GM19467 (cell line): ENCODE data around the gene MDH2.
"Not testable (repeated sequence)": the region's sequence is repeated elsewhere in the genome, so short reads cannot be mapped to it uniquely, and the experiment has no call there.

Source experiments
- ATAC-seq: cut with Tn5 transposase; IDR thresholded peaks from one replicate; pipeline ENCODE4 v1.9.1; 2021; ENCODE audit warnings: mild to moderate bottlenecking, moderate library complexity; ENCODE audit not compliant: unreplicated experiment

The MDH2 gene

GRCh38 chr7:76047811-76048667 is at the start of gene MDH2, which contains the start of gene STYXL1:
Gene MDH2 (plus strand): TSS chr7:76048106. CDS start chr7:76048161, 55 bp downstream.
Gene STYXL1 (minus strand): TSS chr7:76048000. CDS start chr7:76030523, 17,477 bp downstream.
- peak; percentile 95 for ATAC-seq

DNA sequence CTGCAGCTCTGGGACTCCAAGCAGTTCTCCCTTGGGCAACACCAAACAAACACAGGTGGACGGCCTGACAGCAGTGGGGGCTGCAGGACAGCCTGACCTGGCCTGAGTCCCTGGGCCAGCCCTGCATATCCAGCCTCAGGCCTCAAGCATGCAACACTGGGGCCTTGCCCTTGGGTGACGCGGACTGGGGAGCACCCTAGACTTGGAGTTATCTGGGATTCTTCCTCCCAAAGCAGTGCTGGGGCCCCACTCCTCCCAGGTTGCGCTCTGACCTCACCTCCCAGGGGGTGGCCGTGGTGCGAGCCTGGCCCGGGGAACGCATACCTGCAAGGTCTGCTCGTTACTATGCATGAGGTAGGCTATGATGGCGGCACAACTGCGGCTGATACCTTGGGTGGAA is 47.3 kb upstream of the MDH2 start:
- ATAC-seq, result no peak

DNA sequence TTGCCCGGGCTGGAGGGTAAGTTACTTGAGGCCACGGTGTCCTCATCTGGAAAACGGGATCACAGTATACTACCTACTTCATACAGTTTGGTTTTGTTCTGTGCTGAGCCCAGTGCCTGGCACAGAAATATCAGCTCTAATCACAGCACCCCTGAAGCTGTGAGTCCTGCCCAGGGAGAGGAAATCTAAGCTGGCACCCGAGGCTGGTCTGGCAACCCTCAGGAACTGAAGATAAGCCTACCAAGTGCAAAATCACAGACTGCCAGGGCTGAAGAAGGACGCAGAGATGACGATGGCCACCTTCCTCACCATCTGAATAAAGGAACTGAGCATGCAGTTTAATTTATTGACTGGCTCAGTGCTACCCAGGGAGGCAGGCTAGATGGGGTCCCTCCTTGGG is 45.8 kb upstream of the MDH2 start:
- no peak for ATAC-seq

DNA sequence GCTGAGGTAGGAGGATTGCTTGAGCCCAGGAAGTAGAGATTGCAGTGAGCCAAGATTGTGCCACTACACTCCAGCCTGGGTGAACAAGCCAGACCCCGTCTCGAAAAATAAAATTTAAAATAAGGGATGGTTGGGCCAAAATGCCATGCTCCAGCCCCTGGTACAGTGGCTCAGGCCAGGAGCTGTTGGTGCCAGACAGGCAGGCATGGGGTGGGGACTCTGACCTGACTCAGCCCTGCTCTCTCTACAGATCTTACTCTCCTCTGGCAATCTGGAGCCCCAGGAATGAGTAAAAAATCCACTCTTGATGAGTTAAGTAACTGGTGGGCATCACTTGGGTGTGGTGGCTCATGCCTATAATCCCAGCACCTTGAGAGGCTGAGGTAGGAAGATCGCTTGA is 45.1 kb upstream of the MDH2 start:
- ATAC-seq, result no peak

- no peak for ATAC-seq
These were observed 44.6 kb upstream of the MDH2 start for GRCh38 chr7:76003351-76003750.

DNA sequence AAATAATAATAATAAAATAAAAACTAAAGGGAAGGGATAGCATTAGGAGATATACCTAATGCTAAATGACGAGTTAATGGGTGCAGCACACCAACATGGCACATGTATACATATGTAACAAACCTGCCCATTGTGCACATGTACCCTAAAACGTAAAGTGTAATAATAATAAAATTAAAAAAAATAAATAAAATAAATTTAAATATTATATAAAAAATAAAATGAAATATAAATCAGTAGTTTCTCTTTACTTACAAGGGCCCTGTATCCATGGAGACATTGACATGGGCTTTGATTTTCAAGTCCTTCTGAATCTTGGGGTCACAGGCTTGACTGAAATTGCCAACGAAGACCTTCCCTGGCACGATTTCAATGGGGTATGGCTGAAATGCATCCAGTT is 42.9 kb upstream of the MDH2 start:
- ATAC-seq, result not testable (repeated sequence)

- ATAC-seq, result no peak
These were observed 39.7 kb upstream of the MDH2 start for GRCh38 chr7:76008156-76008687.

DNA sequence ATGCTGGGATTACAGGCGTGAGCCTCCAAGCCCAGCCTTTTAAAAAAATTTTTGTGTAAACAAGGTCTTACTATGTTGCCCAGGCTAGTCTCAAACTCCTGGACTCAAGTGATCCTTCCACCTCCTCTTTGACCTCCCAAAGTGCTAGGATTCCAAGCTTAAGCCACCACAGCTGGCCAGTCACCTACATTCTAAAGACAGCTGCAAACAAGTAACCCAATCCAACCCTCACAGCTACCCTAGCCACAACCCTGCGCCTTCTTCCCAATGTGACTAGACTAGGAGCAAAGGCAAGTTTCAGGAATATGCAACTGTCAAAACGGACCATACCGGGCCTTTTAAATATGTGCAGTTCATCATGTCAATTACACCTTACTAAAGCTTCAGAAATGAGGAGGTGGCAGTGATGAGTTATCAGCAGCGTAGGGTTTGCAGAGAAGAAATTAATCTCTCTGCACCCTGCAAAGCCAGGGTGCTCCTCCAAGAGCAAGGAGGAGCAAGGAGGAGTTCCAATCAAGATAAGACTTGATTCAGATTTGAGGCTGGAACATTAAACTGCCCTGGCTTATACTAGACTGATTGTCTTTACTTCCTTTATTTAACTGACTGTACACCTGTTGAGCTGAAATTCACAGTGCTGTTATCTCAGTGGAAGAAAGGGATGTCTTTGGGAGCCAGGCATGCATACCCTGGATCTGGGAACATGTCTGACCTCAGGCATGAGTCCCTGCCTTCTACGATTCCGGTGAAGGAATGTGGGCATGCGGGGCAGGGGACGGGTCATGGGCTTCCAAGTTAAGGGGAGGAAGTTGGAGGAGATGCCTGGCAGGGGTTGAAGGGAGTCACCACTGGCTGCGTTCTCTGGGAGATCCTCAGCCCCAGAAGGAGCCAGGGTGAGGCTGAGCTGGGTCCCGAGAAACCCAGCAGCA is 38.0 kb upstream of the MDH2 start:
- no peak for ATAC-seq

- no peak for ATAC-seq
These were observed 36.5 kb upstream of the MDH2 start for GRCh38 chr7:76011442-76011861.

DNA sequence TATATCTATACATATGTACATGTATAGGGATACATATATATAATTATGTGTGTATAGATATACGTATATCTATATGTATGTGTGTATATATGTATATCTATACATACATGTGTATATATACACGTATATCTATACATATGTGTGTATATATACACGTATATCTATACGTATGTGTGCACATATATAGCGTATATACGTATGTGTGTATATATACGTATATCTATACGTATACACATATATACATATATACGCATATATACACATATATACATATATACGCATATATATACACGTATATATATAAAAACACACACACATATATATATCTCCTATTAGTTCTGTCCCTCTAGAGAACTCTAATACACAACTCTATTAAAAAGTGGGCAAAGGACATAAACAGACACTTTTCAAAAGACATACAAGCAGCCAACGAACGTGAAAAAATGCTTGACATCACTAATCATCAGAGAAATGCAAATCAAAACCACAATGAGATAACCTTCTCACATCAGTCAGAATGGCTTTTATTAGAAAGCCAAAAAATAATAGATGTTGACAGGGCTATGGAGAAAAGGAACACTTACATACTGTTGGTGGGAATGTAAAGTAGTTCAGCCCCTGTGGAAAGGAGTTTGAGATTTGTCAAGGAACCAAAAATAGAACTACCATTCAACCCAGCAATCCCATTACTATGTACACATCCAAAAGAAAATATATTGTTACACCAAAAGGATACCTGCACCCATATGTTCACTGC is 31.5 kb upstream of the MDH2 start:
- ATAC-seq, result no peak

DNA sequence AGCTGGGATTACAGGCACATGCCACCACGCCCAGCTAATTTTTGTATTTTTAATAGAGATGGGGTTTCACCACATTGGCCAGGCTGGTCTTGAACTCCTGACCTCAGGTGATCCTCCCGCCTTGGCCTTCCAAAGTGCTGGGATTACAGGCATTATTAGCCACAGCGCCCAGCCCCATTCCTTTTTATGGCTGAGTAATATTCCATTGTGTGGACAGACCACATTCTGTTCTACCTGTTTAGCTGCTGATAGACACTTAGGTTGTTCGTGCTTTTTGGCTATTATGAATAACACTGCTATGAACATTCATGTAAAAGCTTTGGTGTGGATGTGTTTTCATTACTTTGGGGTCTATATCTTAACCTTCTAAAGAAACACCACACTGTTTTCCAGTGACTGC is 29.4 kb upstream of the MDH2 start:
- ATAC-seq, result not testable (repeated sequence)

GRCh38 chr7:76020031-76020714 is 27.7 kb upstream of the MDH2 start:
- ATAC-seq, result no peak

DNA sequence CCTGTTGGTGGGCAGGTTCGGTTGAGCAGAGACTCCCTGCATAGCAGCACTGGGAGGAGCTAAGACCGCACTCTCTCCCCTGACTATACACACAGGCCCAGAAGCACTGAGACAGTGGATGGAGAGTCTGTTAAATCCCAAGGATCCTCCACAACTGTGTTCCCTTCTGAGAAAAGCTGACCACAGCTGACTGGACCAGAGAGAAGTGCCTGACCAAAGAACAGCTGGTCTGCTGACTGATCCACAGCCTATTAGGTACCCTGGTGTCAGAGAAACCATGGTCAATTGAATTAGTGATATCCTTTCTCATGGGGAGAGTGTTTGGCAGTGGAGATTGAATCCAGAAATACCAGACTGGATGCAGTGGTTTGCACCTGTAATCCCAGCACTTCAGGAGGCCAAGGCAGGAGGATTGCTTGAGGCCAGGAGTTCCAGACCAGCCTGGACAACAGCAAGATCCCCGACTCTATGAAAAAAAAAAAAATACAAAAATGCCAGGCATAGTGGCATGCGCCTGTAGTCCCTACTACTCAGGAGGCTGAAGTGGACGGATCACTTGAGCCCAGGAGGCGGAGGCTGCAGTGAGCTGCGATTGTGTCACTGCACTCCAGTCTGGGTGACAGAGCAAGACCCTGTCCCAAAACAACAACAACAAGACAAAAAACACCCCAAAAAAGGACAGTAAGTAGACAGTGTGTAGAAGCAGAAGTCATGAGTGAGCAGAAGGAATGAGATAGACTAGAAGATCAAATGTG is 25.7 kb upstream of the MDH2 start:
- no peak for ATAC-seq

DNA sequence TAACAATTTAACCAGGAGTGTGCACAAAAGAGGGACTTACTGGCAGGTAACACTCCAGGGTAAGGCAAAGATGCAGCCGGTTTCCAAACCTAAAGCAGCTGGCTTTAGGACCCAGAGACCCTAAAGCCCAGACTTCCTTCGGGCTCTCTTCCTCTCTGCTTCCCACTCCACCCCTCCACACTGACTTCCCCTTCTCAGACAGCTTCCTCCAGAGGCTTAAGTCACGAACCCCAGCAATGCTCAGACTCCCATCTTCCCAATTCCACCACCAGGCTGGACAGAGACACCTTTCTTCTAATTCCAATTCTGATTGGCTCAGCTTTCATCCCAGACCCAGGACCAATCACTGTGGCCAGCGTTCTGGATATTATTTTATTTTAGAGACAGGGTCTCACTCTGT is 24.9 kb upstream of the MDH2 start:
- ATAC-seq, result no peak

GRCh38 chr7:76029682-76030081 is 18.2 kb upstream of the MDH2 start:
- ATAC-seq, result not testable (repeated sequence)

DNA sequence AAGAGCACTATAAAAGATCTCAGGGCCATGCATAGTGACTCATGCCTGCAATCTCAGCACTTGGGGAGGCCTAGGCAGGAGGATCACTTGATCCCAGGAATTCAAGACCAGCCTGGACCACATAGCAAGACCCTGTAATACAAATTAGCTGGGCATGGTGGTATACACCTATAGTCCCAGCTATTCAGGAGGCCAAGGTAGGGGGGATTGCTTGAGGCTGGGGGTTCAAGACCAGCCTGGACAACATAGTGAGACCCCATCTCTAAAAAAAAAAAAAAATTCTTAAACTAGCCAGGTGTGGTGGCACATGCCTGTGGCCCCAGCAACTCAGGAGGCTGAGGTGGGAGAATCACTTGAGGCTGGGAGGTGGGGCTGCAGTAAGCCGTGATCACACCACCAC is 15.9 kb upstream of the MDH2 start:
- no peak for ATAC-seq

DNA sequence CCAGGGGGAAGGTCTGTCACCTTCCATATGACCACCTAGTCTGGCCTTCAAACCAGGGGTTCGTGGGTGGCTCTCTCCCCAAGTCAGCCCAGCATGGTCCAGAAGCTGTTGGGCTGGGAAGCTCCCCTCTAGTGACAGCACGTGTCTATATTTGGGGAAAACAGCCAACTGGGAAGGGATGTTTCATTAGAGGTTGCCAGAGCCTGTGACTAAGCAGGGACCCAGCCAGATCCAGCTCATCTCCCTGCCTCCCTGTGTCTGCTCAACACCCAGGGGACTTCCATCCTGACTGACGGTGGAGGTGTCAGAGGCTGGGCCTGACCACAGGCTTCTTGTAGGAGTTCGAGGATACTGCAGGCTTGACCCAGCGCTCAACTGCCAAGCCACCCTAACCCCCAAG is 10.6 kb upstream of the MDH2 start:
- no peak for ATAC-seq

DNA sequence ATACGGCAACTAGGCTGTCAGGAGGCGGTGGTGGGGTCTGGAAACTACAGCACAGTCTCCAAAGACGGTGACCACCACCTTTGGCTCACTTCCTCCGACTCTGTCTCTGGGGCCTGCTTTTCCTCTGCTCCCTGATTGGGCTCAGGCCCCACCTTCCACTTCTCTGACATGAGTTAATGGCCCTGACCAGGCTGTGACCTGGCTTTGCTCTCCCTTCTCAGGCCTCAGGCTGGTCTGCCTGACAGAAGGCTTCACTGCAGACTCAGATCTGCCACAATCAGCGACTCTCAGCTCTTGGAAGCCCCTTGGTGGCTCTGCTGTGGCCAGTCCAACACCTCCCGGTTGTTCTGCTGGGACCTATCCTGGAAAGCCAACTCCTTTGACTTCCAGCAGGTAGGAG is 7.8 kb upstream of the MDH2 start:
- no peak for ATAC-seq

DNA sequence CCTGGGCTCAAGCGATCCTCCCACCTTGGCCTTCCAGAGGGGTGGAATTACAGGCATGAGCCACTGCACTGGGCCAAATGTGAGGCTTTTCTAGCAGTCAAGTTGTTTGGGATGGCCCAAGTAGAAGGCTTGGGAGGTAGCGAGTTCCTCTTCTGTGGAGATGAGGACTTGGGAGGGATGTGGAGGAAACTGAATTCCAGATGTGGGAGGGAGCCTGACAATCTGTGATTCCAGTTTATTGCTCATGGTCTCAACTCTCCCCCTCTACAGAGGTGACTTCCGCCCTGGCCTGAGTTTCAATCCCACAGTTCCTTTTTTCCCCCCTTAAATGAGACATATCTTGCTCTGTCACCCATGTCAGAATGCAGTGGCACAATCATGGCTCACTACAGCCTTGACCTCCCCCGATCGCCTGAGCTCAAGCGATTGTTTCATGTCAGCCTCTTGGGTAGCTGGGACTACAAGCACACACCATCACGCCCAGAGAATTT is 3.5 kb upstream of the MDH2 start:
- no peak for ATAC-seq
